Upper lobe of left lung (tissue), 4 donors: ENCODE data around the gene LPGAT1.

ENCODE experiments used
- EP300 ChIP-seq, 4 donors: sonication (generic); formaldehyde crosslinking; IDR thresholded peaks; one replicate each; pipeline ENCODE4 v1.5.1; 2017; ENCODE audit warnings: antibody characterized with exemption in 4 of 4, control low read depth in 2 of 4
- POLR2A ChIP-seq, 4 donors: fragments of 450-650 bp; IDR thresholded peaks; one replicate each; pipeline ENCODE4 v1.5.1; 2016 to 2017; ENCODE audit warnings: antibody characterized with exemption in 4 of 4, mild to moderate bottlenecking in 2 of 4
- POLR2AphosphoS5 ChIP-seq, 2 donors: sonication (generic); formaldehyde crosslinking; IDR thresholded peaks; one replicate each; pipeline ENCODE4 v1.5.1; 2017; ENCODE audit warnings: antibody characterized with exemption in 2 of 2
- TF ChIP-seq, protein P1 (sequence below), 6 experiments: fragments of 450-650 bp in 4 of 6; fragments of 200-600 bp in 2 of 6; sonication (generic) in 2 of 6; IDR thresholded peaks; one replicate each; pipeline ENCODE4 v1.5.1; 2016 to 2019; ENCODE audit warnings: antibody characterized with exemption in 6 of 6

DNA sequence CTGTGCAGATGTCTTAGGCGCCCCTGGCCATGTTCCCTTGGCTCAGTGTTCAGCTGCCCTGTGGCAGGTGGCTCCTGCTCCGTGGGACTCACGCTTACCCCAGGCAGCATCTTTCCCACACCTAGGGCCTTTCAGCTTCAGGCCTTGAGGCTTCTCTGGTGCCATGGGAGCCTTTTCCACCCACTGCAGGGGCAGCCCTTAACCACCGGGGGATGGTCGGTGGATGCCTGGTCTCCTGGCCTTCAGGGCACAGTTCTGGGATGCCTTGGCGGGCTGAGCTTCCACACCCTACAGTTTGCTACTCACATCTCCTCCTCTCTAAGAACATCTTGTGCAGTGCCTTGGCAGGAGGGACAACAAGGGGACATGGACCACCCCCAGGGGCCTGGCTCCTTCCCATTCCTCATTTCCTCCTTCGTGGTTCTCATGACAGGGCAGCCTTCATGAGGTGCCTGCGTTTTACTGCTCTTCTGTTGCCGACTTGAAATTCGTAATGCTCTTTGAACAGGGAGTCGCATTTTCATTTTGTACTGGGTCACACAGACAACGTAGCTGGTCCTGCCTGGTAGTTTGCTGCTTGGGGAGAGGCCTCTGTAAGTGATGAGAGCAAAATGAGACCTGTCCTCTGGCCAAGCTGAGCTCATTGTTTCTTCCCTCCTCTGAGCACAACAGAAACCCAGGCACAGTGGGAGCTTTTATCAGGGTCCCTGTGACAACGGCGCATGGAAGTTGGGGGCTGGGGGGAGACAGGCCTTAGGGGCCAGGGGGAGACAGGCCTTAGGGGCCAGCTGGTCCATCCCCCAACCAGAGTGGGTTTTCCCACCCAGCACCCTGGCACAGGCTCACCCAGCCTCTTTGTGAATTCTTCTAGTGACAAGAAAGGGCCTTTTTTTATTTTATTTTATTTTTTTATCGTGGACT lies 93.2 kb downstream of the LPGAT1 start:
- TF ChIP-seq, protein P1, sequence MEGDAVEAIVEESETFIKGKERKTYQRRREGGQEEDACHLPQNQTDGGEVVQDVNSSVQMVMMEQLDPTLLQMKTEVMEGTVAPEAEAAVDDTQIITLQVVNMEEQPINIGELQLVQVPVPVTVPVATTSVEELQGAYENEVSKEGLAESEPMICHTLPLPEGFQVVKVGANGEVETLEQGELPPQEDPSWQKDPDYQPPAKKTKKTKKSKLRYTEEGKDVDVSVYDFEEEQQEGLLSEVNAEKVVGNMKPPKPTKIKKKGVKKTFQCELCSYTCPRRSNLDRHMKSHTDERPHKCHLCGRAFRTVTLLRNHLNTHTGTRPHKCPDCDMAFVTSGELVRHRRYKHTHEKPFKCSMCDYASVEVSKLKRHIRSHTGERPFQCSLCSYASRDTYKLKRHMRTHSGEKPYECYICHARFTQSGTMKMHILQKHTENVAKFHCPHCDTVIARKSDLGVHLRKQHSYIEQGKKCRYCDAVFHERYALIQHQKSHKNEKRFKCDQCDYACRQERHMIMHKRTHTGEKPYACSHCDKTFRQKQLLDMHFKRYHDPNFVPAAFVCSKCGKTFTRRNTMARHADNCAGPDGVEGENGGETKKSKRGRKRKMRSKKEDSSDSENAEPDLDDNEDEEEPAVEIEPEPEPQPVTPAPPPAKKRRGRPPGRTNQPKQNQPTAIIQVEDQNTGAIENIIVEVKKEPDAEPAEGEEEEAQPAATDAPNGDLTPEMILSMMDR (IDR thresholded peaks at IDR 0.05), result no peak
- TF ChIP-seq EP300 (IDR thresholded peaks at IDR 0.05) (no peak), POLR2A (IDR thresholded peaks at IDR 0.05) (no peak), POLR2AphosphoS5 (IDR thresholded peaks at IDR 0.05) (no peak)
